HepG2 (cell line): ENCODE results near the gene ZBTB21. TPM values are rescaled to one million over a fixed set of nuclear protein-coding genes. Genes with fewer than 3 reads are reported as not detected.

Source experiments
- CCAR2 ChIP-seq: fragments of 200-400 bp; formaldehyde crosslinking; optimal IDR thresholded peaks from 2 replicates; pipeline ENCODE3; 2018; ENCODE audit warnings: low read depth, mild to moderate bottlenecking, low read length, moderate library complexity
- DBP ChIP-seq: sonication (generic); formaldehyde crosslinking; IDR thresholded peaks from 2 replicates; pipeline ENCODE4 v1.4.0; 2020; ENCODE audit warnings: missing genetic modification reagents; ENCODE audit errors: not compliant biosample characterization
- ELF4 ChIP-seq: sonication (generic); formaldehyde crosslinking; IDR thresholded peaks from 2 replicates; pipeline ENCODE4 v1.5.0; 2020; ENCODE audit warnings: missing genetic modification reagents, mild to moderate bottlenecking, moderate library complexity, borderline replicate concordance
- ESRRA ChIP-seq: sonication (generic); formaldehyde crosslinking; IDR thresholded peaks from 2 replicates; pipeline ENCODE4 v1.5.1; 2020; ENCODE audit warnings: mild to moderate bottlenecking, low read depth, missing genetic modification reagents
- MAFK ChIP-seq, 2 experiments: IDR thresholded peaks in 1 of 2; conservative IDR thresholded peaks in 1 of 2; 2 replicates each; pipeline ENCODE4 v1.6.1; 2011; ENCODE audit warnings: improper control_type of control experiment in 2 of 2, low read length in 2 of 2
- MBD4 ChIP-seq: IDR thresholded peaks from 2 replicates; pipeline ENCODE4 v1.6.1; 2012; ENCODE audit warnings: low read length, inconsistent platforms, borderline replicate concordance
- MED8 ChIP-seq: sonication (generic); formaldehyde crosslinking; IDR thresholded peaks from 2 replicates; pipeline ENCODE4 v1.8.1; 2023; ENCODE audit warnings: mild to moderate bottlenecking, missing genetic modification reagents; ENCODE audit not compliant: insufficient replicate concordance
- RNF2 ChIP-seq: fragments of 450-650 bp; conservative IDR thresholded peaks from 2 replicates; pipeline ENCODE4 v1.6.1; 2016; ENCODE audit warnings: low read depth
- SKIL ChIP-seq: sonication (generic); formaldehyde crosslinking; IDR thresholded peaks from 2 replicates; pipeline ENCODE4 v1.8.0; 2022; ENCODE audit warnings: missing genetic modification reagents, mild to moderate bottlenecking, moderate library complexity, borderline replicate concordance
- ZBTB42 ChIP-seq: sonication (generic); formaldehyde crosslinking; IDR thresholded peaks from 2 replicates; pipeline ENCODE4 v1.5.0; 2020; ENCODE audit warnings: mild to moderate bottlenecking, missing genetic modification reagents
- ZFY ChIP-seq: sonication (generic); formaldehyde crosslinking; IDR thresholded peaks from 2 replicates; pipeline ENCODE4 v1.4.0; 2020; ENCODE audit warnings: missing genetic modification reagents
- ZNF430 ChIP-seq: sonication (generic); formaldehyde crosslinking; IDR thresholded peaks from 2 replicates; pipeline ENCODE4 v1.9.0; 2021; ENCODE audit warnings: mild to moderate bottlenecking, missing genetic modification reagents
- ZNF782 ChIP-seq: sonication (generic); formaldehyde crosslinking; IDR thresholded peaks from 2 replicates; pipeline ENCODE4 v1.4.0; 2020; ENCODE audit warnings: missing genetic modification reagents, mild to moderate bottlenecking, borderline replicate concordance
- polyA plus RNA-seq, 8 experiments: library from polyadenylated mRNA; depleted of rRNA in 3 of 8; stranded (reverse) in 7 of 8; unstranded in 1 of 8; fragments of >200 nt; fragmentation: Illumina TruSeq in 4 of 8; extraction: Trizol in 4 of 8; gene quantifications; 2 replicates each; pipeline versions ENCODE4 v1.2.1 to v1.2.3, GENCODE V29; 2011 to 2016; ENCODE audit warnings: low read depth in 4 of 8, missing spikeins in 1 of 8, mixed read lengths in 1 of 8; ENCODE audit not compliant: insufficient read depth in 1 of 8
- total RNA-seq, 5 experiments: library from RNA; depleted of rRNA; stranded (reverse); fragments of >200 nt; fragmentation: Illumina TruSeq; extraction: Trizol; gene quantifications; 2 replicates each; pipeline ENCODE4 v1.2.3, GENCODE V29; 2016; ENCODE audit warnings: low read depth in 1 of 5

Gene ZBTB21
- total and polyA plus RNA-seq, 2 of the 13 experiments (the other 11 are each of a cell fraction or from before 2014, with no cell fraction given), result 4.5 to 6.1 TPM

GRCh38 chr21:42009831-42010506 is at the start of gene ZBTB21 (continued):
- TF ChIP-seq ZBTB42 (CRISPR knock-in tag), result no peak
- no peak; the same call in 1 of the 2 replicates for TF ChIP-seq ZNF782 (CRISPR knock-in tag)
- TF ChIP-seq MAFK (conservative IDR thresholded peaks at IDR 0.05 in 1 of 2, IDR thresholded peaks at IDR 0.05 in 1 of 2; ENCODE audit: low read length in 2 of 2), result no peak
- TF ChIP-seq ZNF430 (CRISPR knock-in tag), result peak; percentile 62; the same call in 1 of the 2 replicates
- peak; percentile 11 for TF ChIP-seq MED8 (CRISPR knock-in tag)
- TF ChIP-seq CCAR2, result no peak
- no peak for TF ChIP-seq MBD4
- TF ChIP-seq DBP (CRISPR knock-in tag), result peak; percentile 17
- peak; percentile 52; the same call in 1 of the 2 replicates for TF ChIP-seq ESRRA (CRISPR knock-in tag)
- no peak for TF ChIP-seq ELF4 (CRISPR knock-in tag)
- TF ChIP-seq ZFY (CRISPR knock-in tag), result peak; percentile 58; the same call in 1 of the 2 replicates
- TF ChIP-seq RNF2, result no peak
- TF ChIP-seq SKIL (CRISPR knock-in tag), result no peak
